ENCODE measurements around the gene FHIT.

The FHIT gene

DNA sequence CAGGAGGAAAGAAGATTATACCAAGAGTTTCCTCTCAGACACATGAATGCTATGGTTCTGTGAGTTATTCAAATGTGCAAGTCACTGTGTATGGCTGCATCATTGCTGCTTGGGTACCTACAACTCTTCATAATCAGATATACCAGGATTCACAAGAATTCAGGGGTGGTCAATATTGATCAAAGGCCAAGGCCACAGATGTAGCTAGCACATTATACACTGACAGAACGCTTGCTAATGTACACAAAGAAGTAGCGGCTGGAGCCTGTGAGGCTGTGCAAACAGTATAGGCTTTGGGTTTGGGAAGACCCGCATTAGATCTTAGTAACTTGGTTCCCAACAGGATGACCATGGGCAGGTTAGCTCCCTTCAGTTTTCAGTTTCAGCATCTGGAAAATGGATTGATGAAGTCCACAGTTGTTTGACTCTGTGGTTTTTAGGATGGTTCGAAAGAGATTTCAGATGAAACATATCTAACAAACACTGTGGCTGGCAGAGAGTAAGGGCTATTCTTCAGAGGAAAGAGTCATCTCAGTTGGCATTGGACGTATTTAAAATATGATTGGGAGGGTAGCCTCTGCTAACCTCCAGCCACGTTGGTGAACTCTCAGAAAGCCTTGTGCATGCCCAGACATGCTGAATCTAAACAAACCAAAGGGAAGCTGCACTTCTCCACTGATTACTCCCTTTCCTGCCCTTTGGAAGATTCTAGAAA lies 1452.7 kb downstream of the FHIT start:
- DNase-seq (ENCODE audit: low read depth in 2 of 2), result no peak
- H3K4me3 ChIP-seq (replicated peaks in 1 of 2; ENCODE audit: low read depth in 2 of 2, low read length in 2 of 2), result no peak overlapping the region
- TF ChIP-seq, protein P1, sequence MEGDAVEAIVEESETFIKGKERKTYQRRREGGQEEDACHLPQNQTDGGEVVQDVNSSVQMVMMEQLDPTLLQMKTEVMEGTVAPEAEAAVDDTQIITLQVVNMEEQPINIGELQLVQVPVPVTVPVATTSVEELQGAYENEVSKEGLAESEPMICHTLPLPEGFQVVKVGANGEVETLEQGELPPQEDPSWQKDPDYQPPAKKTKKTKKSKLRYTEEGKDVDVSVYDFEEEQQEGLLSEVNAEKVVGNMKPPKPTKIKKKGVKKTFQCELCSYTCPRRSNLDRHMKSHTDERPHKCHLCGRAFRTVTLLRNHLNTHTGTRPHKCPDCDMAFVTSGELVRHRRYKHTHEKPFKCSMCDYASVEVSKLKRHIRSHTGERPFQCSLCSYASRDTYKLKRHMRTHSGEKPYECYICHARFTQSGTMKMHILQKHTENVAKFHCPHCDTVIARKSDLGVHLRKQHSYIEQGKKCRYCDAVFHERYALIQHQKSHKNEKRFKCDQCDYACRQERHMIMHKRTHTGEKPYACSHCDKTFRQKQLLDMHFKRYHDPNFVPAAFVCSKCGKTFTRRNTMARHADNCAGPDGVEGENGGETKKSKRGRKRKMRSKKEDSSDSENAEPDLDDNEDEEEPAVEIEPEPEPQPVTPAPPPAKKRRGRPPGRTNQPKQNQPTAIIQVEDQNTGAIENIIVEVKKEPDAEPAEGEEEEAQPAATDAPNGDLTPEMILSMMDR (IDR thresholded peaks at IDR 0.05; ENCODE audit: low read depth, low read length), result no peak

DNA sequence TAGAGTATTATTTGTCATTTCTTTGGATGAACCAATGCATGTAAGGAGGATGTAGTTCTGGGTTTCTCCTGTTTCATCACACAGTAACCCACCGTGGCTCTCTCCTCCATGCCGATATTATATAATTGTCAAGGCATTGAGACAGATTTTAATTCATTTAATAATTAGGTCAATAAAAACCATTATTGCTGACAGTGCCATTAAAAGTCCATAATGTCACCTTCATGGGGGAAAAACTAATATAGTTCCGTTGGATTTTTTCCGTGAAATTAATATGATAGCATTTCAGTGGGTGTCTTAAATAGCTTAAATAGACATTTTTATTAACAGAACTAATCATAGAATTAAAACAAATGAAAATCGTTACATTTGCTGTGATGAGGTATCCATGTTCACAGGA lies 1453.7 kb downstream of the FHIT start:
- no peak overlapping the region for H3K4me3 ChIP-seq (replicated peaks in 1 of 2; ENCODE audit: low read depth in 2 of 2, low read length in 2 of 2)
- DNase-seq (ENCODE audit: low read depth in 2 of 2), result no peak
- TF ChIP-seq, protein P1 (IDR thresholded peaks at IDR 0.05; ENCODE audit: low read depth, low read length), result no peak

DNA sequence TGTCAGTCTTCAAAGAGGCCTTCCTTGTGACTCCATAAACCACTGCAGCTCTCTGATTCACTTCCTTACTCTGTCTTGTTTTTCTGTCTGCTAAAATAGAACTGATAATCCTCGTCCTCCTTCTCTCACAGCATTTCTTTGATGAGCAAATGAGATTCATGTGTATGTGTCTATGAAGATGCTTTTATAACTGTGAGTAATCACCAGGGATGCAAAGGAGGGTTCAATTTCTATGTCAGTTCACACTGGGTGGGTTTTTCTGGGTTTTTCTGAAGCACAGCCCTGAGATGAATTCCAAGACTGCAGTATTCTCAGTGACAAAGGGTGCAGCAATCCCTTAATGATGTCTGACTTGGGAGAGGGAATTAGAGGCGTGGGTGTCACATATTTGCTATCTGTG lies 1454.8 kb downstream of the FHIT start:
- TF ChIP-seq, protein P1 (IDR thresholded peaks at IDR 0.05; ENCODE audit: low read depth, low read length), result no peak
- DNase-seq (ENCODE audit: low read depth in 2 of 2), result no peak
- no peak overlapping the region for H3K4me3 ChIP-seq (replicated peaks in 1 of 2; ENCODE audit: low read depth in 2 of 2, low read length in 2 of 2)

GRCh38 chr3:59795756-59796155 lies 1455.5 kb downstream of the FHIT start:
- DNase-seq (ENCODE audit: low read depth in 2 of 2), result no peak
- TF ChIP-seq, protein P1 (IDR thresholded peaks at IDR 0.05; ENCODE audit: low read depth, low read length), result no peak

GRCh38 chr3:59793976-59794375 lies 1457.3 kb downstream of the FHIT start:
- DNase-seq (ENCODE audit: low read depth in 2 of 2), result no peak
- H3K4me3 ChIP-seq (replicated peaks in 1 of 2; ENCODE audit: low read depth in 2 of 2, low read length in 2 of 2), result no peak overlapping the region
- TF ChIP-seq, protein P1 (IDR thresholded peaks at IDR 0.05; ENCODE audit: low read depth, low read length), result no peak

More at GRCh38 chr3:59795756-59796155, 1455.5 kb downstream of the FHIT start:
- H3K4me3 ChIP-seq (replicated peaks in 1 of 2; ENCODE audit: low read depth in 2 of 2, low read length in 2 of 2), result no peak overlapping the region

DNA sequence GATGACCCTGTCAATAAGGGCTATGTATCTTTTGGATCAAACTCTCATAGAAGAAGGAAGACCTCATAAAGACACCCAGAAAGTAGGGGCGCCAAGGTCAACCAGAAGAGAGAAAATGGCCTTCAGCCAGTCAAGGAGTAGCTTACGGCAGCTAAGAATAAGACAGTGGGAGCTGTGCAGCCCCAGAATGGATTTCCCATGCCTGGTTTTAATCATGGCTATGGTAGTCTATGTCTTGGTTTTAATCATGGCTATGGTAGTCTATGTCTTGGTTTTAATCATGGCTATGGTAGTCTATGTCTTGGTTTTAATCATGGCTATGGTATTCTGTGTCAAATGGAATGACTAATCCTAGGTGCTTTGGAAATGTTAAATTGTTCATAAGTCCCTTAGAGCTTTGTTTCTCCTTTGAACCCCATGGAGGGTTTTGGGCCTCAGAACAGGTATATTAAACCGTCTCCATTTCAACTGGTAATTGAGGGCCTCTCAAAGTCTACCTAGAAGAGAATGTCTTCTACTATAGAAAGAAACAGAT lies 1459.4 kb downstream of the FHIT start:
- no peak overlapping the region for H3K4me3 ChIP-seq (replicated peaks in 1 of 2; ENCODE audit: low read depth in 2 of 2, low read length in 2 of 2)
- DNase-seq (ENCODE audit: low read depth in 2 of 2), result no peak
- TF ChIP-seq, protein P1 (IDR thresholded peaks at IDR 0.05; ENCODE audit: low read depth, low read length), result no peak

Data from cardiac fibroblast (primary cell).